WERI-Rb-1 (cell line): Measurements from ENCODE around the gene IFITM1.

Experiments used
- DNase-seq: peaks from one replicate; pipeline ENCODE4 v3.0.0-alpha.2; 2020
- H3K27ac ChIP-seq: fragments of 250-450 bp; sonication (Bioruptor Pico); 2 replicates; pipeline ENCODE4 v1.5.1; 2020; ENCODE audit warnings: mild to moderate bottlenecking, moderate library complexity
- H3K27me3 ChIP-seq: fragments of 250-450 bp; sonication (Bioruptor Pico); 2 replicates; pipeline ENCODE4 v1.5.1; 2021; ENCODE audit warnings: mild to moderate bottlenecking, low read depth, moderate library complexity; ENCODE audit not compliant: insufficient read depth, severe bottlenecking
- H3K36me3 ChIP-seq: fragments of 250-450 bp; sonication (Bioruptor Pico); 2 replicates; pipeline ENCODE4 v1.5.1; 2020; ENCODE audit warnings: mild to moderate bottlenecking, moderate library complexity
- H3K4me3 ChIP-seq: 2 replicates; pipeline ENCODE4 v1.5.1; 2011; ENCODE audit warnings: low read depth, mild to moderate bottlenecking, control low read depth, low read length
- H3K9me3 ChIP-seq: fragments of 250-450 bp; sonication (Bioruptor Pico); 2 replicates; pipeline ENCODE4 v1.5.1; 2021; ENCODE audit warnings: mild to moderate bottlenecking, moderate library complexity; ENCODE audit not compliant: severe bottlenecking
- TF ChIP-seq, protein P1 (sequence below): IDR thresholded peaks from 2 replicates; pipeline ENCODE4 v1.5.1; 2011; ENCODE audit warnings: low read depth, mild to moderate bottlenecking, control low read depth, inconsistent platforms, low read length

Gene IFITM1

DNA sequence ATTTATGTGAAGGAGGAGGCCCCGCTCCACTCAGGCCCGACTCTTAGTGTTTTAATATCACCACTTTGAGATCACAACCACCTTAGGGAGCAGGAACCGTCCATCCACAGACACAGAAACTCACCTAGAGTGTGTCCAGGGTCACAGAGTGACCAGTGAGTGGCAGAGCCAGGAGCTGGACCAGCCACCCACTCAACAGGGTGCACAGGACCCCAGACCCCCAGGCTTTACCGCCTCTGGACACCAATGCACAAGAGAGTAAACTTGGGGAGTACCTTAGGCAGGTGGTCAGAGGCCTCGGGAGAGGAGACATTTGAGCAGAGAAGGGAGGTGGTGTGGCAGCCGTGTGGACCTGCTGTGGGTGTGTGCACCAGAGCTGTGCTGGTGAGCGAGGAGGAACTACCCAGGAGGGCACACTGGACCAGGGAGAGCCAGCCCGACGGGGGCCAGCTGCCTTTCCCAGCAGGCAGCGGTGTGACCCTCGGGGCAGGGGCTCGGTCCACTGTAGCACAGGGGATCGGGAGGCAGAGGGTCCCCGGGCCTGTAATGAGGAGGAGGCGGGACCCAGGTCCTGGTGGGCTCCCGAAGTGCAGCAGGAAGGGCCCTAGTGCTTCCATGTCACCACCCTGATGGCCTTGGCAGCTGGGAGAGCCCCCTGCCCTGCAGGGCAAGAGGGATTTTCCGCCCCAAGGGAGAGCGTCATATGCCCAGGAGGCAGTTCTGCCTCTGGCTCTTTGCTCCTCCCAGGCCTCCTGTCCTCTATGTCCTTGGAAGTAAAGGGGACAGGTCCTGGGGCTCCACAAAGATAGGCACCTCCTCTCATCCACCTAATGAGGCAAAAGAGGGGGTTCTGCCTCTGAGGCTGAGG lies 43.2 kb upstream of the IFITM1 start:
- no peaks in the 10 kb centered on the region for H3K9me3 ChIP-seq
- H3K4me3 ChIP-seq, result no peak overlapping the region
- no peak overlapping the region for H3K27ac ChIP-seq
- no peaks in the 10 kb centered on the region for H3K27me3 ChIP-seq
- no peaks in the 10 kb centered on the region for H3K36me3 ChIP-seq
- no peak for DNase-seq
- TF ChIP-seq, protein P1, sequence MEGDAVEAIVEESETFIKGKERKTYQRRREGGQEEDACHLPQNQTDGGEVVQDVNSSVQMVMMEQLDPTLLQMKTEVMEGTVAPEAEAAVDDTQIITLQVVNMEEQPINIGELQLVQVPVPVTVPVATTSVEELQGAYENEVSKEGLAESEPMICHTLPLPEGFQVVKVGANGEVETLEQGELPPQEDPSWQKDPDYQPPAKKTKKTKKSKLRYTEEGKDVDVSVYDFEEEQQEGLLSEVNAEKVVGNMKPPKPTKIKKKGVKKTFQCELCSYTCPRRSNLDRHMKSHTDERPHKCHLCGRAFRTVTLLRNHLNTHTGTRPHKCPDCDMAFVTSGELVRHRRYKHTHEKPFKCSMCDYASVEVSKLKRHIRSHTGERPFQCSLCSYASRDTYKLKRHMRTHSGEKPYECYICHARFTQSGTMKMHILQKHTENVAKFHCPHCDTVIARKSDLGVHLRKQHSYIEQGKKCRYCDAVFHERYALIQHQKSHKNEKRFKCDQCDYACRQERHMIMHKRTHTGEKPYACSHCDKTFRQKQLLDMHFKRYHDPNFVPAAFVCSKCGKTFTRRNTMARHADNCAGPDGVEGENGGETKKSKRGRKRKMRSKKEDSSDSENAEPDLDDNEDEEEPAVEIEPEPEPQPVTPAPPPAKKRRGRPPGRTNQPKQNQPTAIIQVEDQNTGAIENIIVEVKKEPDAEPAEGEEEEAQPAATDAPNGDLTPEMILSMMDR, result no peak

DNA sequence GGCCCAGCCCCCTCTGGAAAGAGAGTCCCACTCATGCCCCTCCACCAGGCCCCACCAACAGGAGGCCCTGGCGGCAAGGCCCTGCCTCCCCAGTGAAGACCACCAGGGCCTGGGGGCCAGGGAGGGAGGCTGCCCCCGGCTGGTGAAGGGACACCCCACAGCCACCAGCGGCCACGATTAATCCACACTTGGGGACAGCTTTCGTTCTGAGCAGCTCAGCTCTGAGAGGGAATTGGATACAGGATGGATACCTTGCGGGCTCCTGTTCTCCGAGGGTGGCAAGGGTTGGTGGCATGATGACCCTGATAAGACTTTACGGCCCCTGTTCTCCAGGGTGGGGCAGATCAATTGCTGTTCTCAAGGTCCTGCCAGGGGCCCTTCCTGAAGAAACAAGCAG lies 42.5 kb upstream of the IFITM1 start:
- no peak overlapping the region for H3K4me3 ChIP-seq
- H3K27ac ChIP-seq, result no peak overlapping the region
- TF ChIP-seq, protein P1, result no peak
- no peaks in the 10 kb centered on the region for H3K27me3 ChIP-seq
- no peaks in the 10 kb centered on the region for H3K36me3 ChIP-seq
- H3K9me3 ChIP-seq, result peaks cover under 1% of the 10 kb centered on the region
- no peak for DNase-seq

DNA sequence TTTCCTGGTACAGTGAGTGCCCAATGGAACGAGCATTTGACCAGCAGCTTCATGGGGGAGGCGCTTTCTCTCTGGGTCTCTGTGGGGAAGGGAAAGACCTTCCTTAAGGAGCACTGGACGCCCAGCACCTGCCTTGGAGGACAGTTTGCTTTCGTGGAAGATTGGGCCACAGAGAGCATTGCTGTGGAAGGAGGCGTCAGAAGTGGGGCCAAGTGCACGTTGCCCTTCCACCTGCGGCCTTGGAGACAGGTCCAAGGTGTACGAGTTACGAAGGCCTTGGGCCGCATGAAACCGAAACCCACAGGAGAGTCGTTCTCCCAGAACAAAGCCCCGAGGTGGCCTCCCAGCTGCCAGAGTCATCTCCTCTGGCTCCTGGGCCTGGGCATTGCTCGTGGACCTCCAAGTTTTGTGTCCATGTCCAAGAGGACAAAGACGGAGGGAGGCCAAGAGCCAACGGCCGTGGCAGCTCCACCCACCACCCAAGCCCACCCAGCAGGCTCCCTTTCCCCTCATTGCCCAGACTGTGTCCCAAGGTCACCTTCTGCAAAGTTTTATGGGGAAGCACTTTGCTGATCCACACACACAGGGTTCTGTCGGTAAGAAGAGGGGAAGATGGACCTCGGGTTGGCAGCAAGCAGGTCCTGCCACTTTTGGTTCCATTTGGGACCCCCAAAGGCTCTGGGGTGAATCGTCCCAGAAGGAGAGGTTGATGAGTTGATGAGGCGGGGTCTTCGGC lies 41.5 kb upstream of the IFITM1 start:
- Histone ChIP-seq H3K36me3 (no peaks in the 10 kb centered on the region), H3K27ac (no peak overlapping the region), H3K27me3 (no peaks in the 10 kb centered on the region), H3K9me3 (peaks cover 2% of the 10 kb centered on the region), H3K4me3 (no peak overlapping the region)
- TF ChIP-seq, protein P1, result no peak
- DNase-seq, result no peak

DNA sequence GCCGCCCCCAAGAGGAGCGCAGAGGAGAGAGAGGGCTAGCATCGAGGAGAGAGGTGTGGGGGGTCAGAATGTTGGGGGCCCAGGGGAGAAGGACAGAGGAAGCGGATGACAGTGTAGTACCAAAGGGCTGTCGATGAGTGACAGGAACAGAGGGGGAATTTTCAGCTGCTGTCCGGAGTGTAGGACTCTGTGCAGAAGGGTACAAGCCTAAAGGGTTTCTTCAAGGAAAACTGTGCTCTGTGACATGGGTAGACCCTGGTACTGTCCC lies 41.0 kb upstream of the IFITM1 start:
- H3K36me3 ChIP-seq, result no peaks in the 10 kb centered on the region
- peaks cover 2% of the 10 kb centered on the region for H3K9me3 ChIP-seq
- no peak for DNase-seq
- H3K27ac ChIP-seq, result no peak overlapping the region
- TF ChIP-seq, protein P1, result no peak
- no peak overlapping the region for H3K4me3 ChIP-seq
- no peaks in the 10 kb centered on the region for H3K27me3 ChIP-seq

DNA sequence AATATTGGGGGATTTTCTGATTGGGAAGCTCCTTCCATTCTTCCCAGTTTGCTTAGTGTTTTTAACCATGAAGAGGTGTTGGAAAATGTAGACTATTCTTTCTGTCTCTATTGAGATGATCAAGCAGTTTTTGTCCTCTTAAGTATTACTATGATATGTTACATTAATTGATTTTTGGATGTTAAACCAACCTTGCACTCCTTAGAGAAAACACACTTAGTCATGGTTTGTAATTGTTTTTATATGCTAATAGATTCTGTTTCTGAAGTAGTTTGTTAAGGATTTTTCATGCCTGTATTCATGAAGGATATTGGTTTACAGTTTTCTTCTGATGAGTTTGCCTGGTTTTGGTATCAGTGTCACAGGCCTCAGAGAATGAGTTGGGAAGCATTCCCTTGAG lies 37.6 kb upstream of the IFITM1 start:
- DNase-seq, result no peak
- Histone ChIP-seq H3K27ac (no peak overlapping the region), H3K27me3 (peaks cover 20% of the 10 kb centered on the region), H3K4me3 (no peak overlapping the region), H3K36me3 (no peaks in the 10 kb centered on the region), H3K9me3 (peaks cover 2% of the 10 kb centered on the region)
- TF ChIP-seq, protein P1, result no peak
